Psoas muscle (tissue), 8 donors: Measurements from ENCODE around the gene SRMS. TPM values are rescaled to one million over a fixed set of nuclear protein-coding genes. Genes with fewer than 3 reads are reported as not detected.

Experiments used
- ATAC-seq, 4 donors: fragments of 200-7000 bp; cut with Tn5 transposase; one replicate each; pipeline ENCODE4 v1.9.1; 2020; ENCODE audit warnings: moderate library complexity in 3 of 4, mild to moderate bottlenecking in 2 of 4
- DNase-seq, 2 donors: peaks; one replicate each; pipeline ENCODE4 v3.0.0-alpha.2; 2020
- H3K27ac ChIP-seq: fragments of 200-600 bp; one replicate; pipeline ENCODE4 v1.8.0; 2022
- H3K27me3 ChIP-seq, 3 donors: fragments of 200-600 bp in 1 of 3; one replicate each; pipeline versions ENCODE4 v1.6.1 to v1.8.0; 2013 to 2022; ENCODE audit warnings: low read length in 2 of 3, mild to moderate bottlenecking in 2 of 3, moderate library complexity in 1 of 3; ENCODE audit not compliant: insufficient read depth in 3 of 3
- H3K36me3 ChIP-seq, 2 donors: fragments of 200-600 bp in 1 of 2; one replicate each; pipeline versions ENCODE4 v1.6.1 to v1.8.0; 2013 to 2022; ENCODE audit warnings: low read depth in 1 of 2, mild to moderate bottlenecking in 1 of 2, moderate library complexity in 1 of 2; ENCODE audit not compliant: insufficient read depth in 1 of 2
- H3K4me1 ChIP-seq: fragments of 200-600 bp; one replicate; pipeline ENCODE4 v1.8.0; 2022
- H3K4me3 ChIP-seq: fragments of 200-600 bp; one replicate; pipeline ENCODE4 v1.8.0; 2022; ENCODE audit warnings: mild to moderate bottlenecking
- H3K9me3 ChIP-seq: fragments of 200-600 bp; one replicate; pipeline ENCODE4 v1.8.0; 2022
- WGBS, 3 donors: extraction: QIAGEN DNeasy Blood & Tissue Kit; methylation state at CpG; one replicate each; pipeline versions ENCODE4 v1.1.6 to v1.1.7; 2013; 5-methylcytosine and 5-hydroxymethylcytosine counted together
- intact Hi-C, 2 donors: fragments of 100-400 bp; cut with DNase I; formaldehyde crosslinking; loops; one replicate each; pipeline versions ENCODE4 v1.11.0 to v1.14.2; 2022
- polyA plus RNA-seq, 3 donors: library from polyadenylated mRNA; stranded (reverse); fragments of 200-250 nt; gene quantifications; one replicate each; pipeline ENCODE4 v1.2.3, GENCODE V29; 2013
- total RNA-seq, 4 donors: library from RNA; stranded (reverse); fragmentation: NEBNext Ultra II Directional in 2 of 4; extraction: Animal tissue kit (Norgen Biotek cat#: 25700) in 2 of 4; gene quantifications; one replicate each; pipeline versions ENCODE4 v1.2.1 to v1.2.4, GENCODE V29; 2021 to 2023
- TF ChIP-seq, protein P1 (sequence below): fragments of 200-600 bp; IDR thresholded peaks from one replicate; pipeline ENCODE4 v1.8.0; 2022; ENCODE audit warnings: antibody characterized with exemption
- donor health status: healthy with polysubstance abuse.
- donor health status: DM: no; HTN: no; CAD: no; lungs with moderate emphysema.
- donor health status: Bipolar disorder and iron deficiency.
- donor health status: healthy.
- donor health status: DM: yes; HTN: yes; CAD: no.
- donor health status: DM: no; HTN: no; CAD: no.
- donor health status: DM: no; HTN: no; CAD: no.
- donor health status: DM: yes; HTN: yes; CAD: no.

Gene SRMS
- total and polyA plus RNA-seq, 7 donors, result not detected

DNA sequence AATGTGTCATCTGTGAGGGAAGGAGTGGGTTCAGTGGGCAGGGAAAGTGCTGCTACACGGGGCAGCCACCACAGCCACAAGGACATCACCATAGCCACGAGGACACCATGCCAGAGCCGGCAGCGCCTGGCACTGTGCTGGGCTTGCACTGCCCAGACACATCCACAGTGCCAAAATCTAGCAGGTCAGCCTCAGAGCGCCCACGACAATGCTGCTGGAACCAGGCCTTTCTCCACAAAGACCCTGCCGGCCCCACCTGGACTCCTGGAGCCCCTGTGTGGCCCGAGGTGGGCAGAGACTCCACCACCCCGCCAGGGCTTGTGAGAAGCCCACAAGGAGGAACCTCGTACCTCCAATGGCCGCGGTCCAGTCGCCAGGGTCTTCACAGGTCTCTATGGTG is 45.1 kb upstream of the SRMS start:
- Histone ChIP-seq H3K4me3 (no peak overlapping the region), H3K36me3 (peaks cover 4 to 57% of the 10 kb centered on the region in 2 donors), H3K27me3 (no peaks in the 10 kb centered on the region), H3K9me3 (no peaks in the 10 kb centered on the region), H3K27ac (no peak overlapping the region), H3K4me1 (no peaks in the 10 kb centered on the region)
- TF ChIP-seq, protein P1, sequence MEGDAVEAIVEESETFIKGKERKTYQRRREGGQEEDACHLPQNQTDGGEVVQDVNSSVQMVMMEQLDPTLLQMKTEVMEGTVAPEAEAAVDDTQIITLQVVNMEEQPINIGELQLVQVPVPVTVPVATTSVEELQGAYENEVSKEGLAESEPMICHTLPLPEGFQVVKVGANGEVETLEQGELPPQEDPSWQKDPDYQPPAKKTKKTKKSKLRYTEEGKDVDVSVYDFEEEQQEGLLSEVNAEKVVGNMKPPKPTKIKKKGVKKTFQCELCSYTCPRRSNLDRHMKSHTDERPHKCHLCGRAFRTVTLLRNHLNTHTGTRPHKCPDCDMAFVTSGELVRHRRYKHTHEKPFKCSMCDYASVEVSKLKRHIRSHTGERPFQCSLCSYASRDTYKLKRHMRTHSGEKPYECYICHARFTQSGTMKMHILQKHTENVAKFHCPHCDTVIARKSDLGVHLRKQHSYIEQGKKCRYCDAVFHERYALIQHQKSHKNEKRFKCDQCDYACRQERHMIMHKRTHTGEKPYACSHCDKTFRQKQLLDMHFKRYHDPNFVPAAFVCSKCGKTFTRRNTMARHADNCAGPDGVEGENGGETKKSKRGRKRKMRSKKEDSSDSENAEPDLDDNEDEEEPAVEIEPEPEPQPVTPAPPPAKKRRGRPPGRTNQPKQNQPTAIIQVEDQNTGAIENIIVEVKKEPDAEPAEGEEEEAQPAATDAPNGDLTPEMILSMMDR, result no peak
- WGBS, 3 donors, result 69 to 80% (median 80%) methylated on average over 13 of the region's 13 CpGs
- ATAC-seq (no peak), DNase-seq (no peak)
- intact Hi-C loops, result no loop called here

DNA sequence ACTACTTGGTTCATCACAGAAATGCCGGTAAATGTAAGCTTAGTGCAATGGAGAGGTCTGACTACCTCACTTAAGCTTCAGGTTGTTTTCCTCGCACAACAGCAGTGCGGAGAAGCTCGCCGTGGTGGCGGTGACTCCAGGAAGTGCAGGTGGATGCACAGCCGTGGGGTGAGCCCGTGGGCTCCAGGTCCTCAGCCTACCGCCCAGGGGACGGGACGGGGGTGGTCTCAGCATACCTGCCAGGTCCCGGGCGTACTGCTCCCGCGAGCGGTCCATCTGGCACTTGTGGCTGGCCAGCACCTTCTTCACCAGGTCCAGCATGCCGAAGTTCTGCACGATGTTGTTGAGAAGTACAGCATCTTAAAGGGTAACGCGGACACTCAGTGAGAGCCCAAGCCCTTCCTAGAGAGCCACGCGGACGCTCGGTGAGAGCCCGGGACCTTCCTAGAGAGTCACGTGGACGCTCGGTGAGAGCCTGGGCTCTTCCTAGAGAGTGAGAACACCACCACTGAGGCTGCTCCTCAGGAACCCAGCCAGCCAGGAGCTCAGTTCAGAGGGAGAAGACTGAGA is 44.3 kb upstream of the SRMS start:
- H3K27me3 ChIP-seq, result no peaks in the 10 kb centered on the region
- 94 to 97% (median 95%) methylated on average over 28 of the region's 28 CpGs for WGBS, 3 donors
- TF ChIP-seq, protein P1, result no peak
- no peak overlapping the region for H3K27ac ChIP-seq
- H3K9me3 ChIP-seq, result no peaks in the 10 kb centered on the region
- no peak overlapping the region for H3K4me3 ChIP-seq
- DNase-seq (no peak), ATAC-seq (no peak)
- H3K4me1 ChIP-seq, result no peaks in the 10 kb centered on the region
- H3K36me3 ChIP-seq, result peaks cover 4 to 56% of the 10 kb centered on the region in 2 donors
- intact Hi-C loops, result no loop called here

DNA sequence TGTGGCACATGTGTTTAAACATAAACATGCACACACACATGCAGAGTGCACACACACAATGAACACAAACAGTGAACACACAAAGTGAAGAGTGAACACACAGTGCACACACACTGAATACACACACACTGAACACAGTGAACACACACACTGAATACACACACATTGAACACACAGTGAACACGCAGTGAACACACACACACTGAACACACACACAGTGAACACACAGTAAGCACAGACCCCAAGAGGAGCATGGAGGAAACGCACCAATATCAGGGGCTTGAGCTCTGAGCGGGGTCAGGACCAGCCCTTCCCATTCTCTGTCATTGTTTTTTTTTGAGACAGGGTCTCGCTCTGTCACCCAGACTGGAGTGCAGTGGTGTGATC is 43.6 kb upstream of the SRMS start:
- ATAC-seq (no peak), DNase-seq (no peak)
- H3K4me1 ChIP-seq, result no peaks in the 10 kb centered on the region
- no peak overlapping the region for H3K4me3 ChIP-seq
- peaks cover 4 to 54% of the 10 kb centered on the region in 2 donors for H3K36me3 ChIP-seq
- WGBS, 3 donors, result 92 to 97% (median 96%) methylated on average over 4 of the region's 4 CpGs
- intact Hi-C loops, result no loop called here
- H3K27ac ChIP-seq, result no peak overlapping the region
- no peaks in the 10 kb centered on the region for H3K9me3 ChIP-seq
- H3K27me3 ChIP-seq, result no peaks in the 10 kb centered on the region
- TF ChIP-seq, protein P1, result no peak

DNA sequence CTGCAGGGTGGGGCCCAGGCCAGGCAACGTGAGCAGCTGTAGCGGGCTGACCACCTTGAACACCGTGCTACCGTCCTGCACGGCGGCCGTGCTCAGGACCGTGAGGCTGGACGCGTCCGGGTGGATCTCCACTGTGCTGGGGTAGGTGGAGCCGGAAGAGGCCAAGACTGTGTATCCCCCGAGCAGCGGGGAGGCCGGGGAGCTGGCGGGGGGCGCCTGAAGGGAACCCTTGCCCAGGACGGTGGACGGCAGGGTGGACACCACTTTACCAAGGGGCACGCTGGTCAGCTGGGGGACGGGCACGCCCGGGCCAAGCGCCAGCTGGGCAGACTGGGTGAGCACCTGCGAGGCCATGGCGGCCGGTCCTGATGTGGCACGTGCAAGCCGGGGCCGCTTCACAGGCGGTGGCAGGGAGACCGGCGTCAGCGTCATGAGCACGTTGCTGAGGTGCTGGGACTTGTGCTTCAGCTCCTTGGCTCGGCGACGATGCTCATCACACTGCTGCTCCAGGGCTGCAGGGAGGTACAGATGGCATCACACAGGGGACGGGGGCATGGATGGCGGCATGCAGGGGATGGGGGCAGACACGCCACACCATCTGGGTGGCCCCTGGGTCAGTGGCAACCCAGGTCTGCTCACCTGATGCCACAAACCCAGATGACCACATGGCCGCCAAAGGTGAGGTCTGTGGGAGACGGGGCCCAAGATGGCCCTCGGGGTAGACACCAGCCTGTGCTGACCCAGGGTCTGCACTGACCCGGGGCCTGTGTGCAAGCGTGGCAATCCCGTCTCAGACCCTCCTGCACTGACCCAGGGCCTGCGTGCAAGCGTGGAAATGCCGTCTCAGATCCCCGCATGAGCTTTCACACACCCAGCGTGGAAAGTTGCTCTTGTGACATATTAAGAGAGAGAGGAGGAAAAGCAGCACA is 42.9 kb upstream of the SRMS start:
- intact Hi-C loops, result no loop called here
- 91 to 93% (median 91%) methylated on average over 52 of the region's 52 CpGs for WGBS, 3 donors

More for the DNA sequence above, 42.9 kb upstream of the SRMS start:
- Histone ChIP-seq H3K27ac (no peak overlapping the region), H3K27me3 (no peaks in the 10 kb centered on the region), H3K9me3 (no peaks in the 10 kb centered on the region), H3K36me3 (peaks cover 4 to 48% of the 10 kb centered on the region in 2 donors), H3K4me3 (no peak overlapping the region), H3K4me1 (no peaks in the 10 kb centered on the region)
- DNase-seq, result no peak
- TF ChIP-seq, protein P1, result no peak
- ATAC-seq, result no peak
